Bronchial smooth muscle cell (primary cell): ENCODE measurements around the gene HEPN1. TPM values are rescaled to one million over a fixed set of nuclear protein-coding genes. Genes with fewer than 3 reads are reported as not detected.

Source experiments
- total RNA-seq: library from RNA; depleted of rRNA; stranded (reverse); fragments of >200 nt; gene quantifications from 2 replicates; pipeline ENCODE4 v1.2.1, GENCODE V29; 2014

Gene HEPN1
- total RNA-seq = not detected in 2 replicates

GRCh38 chr11:124918950-124919349 is at the start of gene HEPN1:
TSS of gene HEPN1 (plus strand) at chr11:124919250.

GRCh38 chr11:124897674-124898262 is 21.3 kb upstream of the HEPN1 start, which contains the start of gene ROBO4:
TSS of gene ROBO4 (minus strand) at chr11:124897865. CDS start at chr11:124897795, 70 bp downstream.

DNA sequence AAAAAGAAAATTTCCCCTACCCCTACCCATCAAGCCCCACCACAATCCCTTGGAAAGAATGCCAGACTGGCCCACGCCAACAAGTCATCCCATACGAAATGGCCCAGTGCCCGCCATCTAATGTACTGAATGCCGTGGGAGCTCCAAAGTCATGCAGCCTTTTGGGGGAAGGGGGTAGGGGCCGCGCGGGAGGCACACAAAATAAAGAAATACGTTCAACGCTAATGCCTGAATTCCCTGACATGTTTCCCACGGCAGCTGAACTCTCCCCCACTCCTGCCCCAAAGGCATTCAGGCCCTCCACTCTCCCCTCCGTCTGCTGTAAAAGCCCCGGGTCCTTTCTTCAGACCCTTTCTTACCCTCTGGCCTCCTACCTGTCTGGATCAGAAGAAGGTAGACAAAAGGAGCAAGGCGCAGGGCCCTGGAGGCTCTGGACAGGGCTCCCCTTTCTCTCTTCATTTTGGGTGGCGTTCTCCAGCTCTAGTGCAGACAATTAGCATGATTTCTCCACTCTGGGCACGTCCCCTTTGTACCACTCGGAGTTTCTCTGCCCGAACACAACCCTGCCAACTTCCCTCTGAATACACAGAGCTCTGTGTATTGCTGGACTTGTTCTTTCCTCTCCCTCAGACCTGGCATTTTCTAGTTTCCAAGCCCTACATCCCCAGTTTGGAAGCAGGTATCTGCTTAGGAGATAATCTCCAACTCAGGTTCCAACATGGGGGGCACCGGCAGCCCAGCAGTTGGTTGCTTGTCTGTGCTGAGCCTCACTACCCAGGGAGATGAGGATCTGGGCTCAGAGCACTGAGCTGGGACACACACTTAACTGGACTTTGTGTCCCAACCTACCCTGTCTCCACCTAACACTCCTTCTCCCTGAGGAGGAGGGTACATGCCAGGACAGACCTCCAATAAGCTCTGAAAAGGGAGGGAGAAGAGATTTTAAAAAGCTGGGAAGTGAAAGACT is 16.8 kb downstream of the HEPN1 start, which contains the start of gene HEPACAM:
HEPACAM (minus strand) TSS at position 500 of the 967 bp plus-strand sequence; CDS start at position 459, 41 bp downstream.

DNA sequence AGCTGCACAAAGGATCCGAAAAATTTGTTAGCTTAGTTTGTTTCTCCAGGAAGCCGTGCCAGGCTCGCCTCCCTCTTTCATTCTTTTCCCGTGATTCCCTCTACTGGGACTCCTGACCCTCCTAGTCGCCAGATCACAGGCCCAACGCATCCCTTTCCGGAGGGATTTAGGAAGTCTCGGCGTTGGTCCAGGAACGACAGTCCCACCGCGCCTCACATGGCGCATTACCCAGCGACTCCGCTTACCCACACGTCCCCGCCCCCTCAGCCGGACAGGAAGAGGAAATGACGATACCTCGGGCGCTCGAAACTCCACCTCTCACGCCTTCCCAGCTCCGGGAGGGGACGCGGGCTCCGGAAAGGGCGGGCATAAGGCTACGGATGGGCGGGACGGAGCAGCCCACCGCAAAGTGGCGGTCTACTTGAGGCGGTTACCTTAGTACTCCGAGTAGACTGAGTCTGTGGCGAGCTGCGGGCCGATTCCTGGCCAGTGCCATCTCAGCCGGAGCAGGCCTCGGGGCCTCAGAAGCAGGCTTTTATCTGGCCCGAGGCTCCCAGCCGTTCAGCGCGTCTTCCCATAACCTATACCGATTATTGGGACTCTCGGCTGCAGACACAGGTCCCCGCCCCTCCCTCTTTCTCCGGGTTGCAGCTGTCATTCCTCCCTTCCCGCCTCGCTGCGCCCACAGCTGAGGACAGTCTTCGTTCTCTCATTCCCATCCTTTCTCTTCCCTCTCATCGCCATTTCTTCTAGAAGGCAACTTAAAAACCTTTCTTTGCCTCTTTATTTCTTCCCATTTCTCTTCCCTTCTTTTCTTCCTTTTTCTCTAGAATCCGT is 34.9 kb downstream of the HEPN1 start, which contains the start of gene CCDC15:
CCDC15 (plus strand) TSS at position 450 of the 837 bp plus-strand sequence. CDS start 531 bp downstream, outside the sequence.

Other genes with a start within 250 kb of the HEPN1 start
- 11.0 and 23.6 TPM in 2 replicates for gene SIAE, start 245.5 kb upstream of the HEPN1 start, total RNA-seq
- gene SPA17, start 245.3 kb upstream of the HEPN1 start, total RNA-seq = 7.3 and 11.7 TPM in 2 replicates
- 0.32 TPM in 1 of 2 replicates, not detected in the other for gene NRGN, start 179.3 kb upstream of the HEPN1 start, total RNA-seq
- 0.09 and 0.16 TPM in 2 replicates for gene VSIG2, start 167.0 kb upstream of the HEPN1 start, total RNA-seq
- gene ESAM, start 157.0 kb upstream of the HEPN1 start, total RNA-seq = 0.09 and 0.16 TPM in 2 replicates
- gene MSANTD2, start 118.8 kb upstream of the HEPN1 start, total RNA-seq = 4.7 and 5.7 TPM in 2 replicates
- 4.6 and 7.6 TPM in 2 replicates for gene ROBO3, start 53.8 kb upstream of the HEPN1 start, total RNA-seq
- 0.09 and 1.1 TPM in 2 replicates for gene ROBO4, start 21.4 kb upstream of the HEPN1 start, total RNA-seq
- gene HEPACAM, start 16.8 kb downstream of the HEPN1 start, total RNA-seq = not detected in 2 replicates
- gene CCDC15, start 35.0 kb downstream of the HEPN1 start, total RNA-seq = 0.43 and 0.63 TPM in 2 replicates
- 0.26 and 1.6 TPM in 2 replicates for gene SLC37A2, start 144.1 kb downstream of the HEPN1 start, total RNA-seq
- 23.3 and 24.5 TPM in 2 replicates for gene TMEM218, start 192.4 kb downstream of the HEPN1 start, total RNA-seq
- gene PKNOX2, start 245.5 kb downstream of the HEPN1 start, total RNA-seq = 0.32 and 0.77 TPM in 2 replicates